Keratinocyte (primary cell): ENCODE measurements around the gene FLYWCH2. TPM values are rescaled to one million over a fixed set of nuclear protein-coding genes. Genes with fewer than 3 reads are reported as not detected.

Experiments used
- DNase-seq: peaks from one replicate; pipeline ENCODE4 v3.0.0-alpha.2; 2011; ENCODE audit warnings: low read depth, missing footprints, low spot score
- FAIRE-seq: peaks from 2 replicates; lab custom pipeline; 2011; peaks lifted over from hg19 to GRCh38; lab: Jason Lieb, UNC
- H2AFZ ChIP-seq: 2 replicates; pipeline ENCODE4 v1.6.0; 2012; ENCODE audit warnings: low read length, control low read depth, inconsistent platforms; ENCODE audit not compliant: control insufficient read depth
- H3K27ac ChIP-seq: 2 replicates; pipeline ENCODE4 v1.5.1; 2011; ENCODE audit warnings: low read length; ENCODE audit not compliant: control insufficient read depth, insufficient read depth
- H3K27me3 ChIP-seq: 3 replicates; pipeline ENCODE4 v1.6.0; 2011; ENCODE audit warnings: low read length; ENCODE audit not compliant: control insufficient read depth, insufficient read depth; ENCODE audit errors: extremely low read depth
- H3K36me3 ChIP-seq, 2 experiments: 2 replicates in 1 of 2; 3 replicates in 1 of 2; pipeline ENCODE4 v1.5.1; 2011; ENCODE audit warnings: low read length in 2 of 2, mild to moderate bottlenecking in 1 of 2; ENCODE audit not compliant: control insufficient read depth in 2 of 2, insufficient read depth in 2 of 2; ENCODE audit errors: extremely low read depth in 1 of 2
- H3K4me1 ChIP-seq: 3 replicates; pipeline ENCODE4 v1.5.1; 2011; ENCODE audit warnings: low read length; ENCODE audit not compliant: control insufficient read depth, insufficient read depth; ENCODE audit errors: extremely low read depth
- H3K4me2 ChIP-seq: 3 replicates; pipeline ENCODE4 v1.6.0; 2011; ENCODE audit warnings: low read depth, low read length; ENCODE audit not compliant: control insufficient read depth, insufficient read depth; ENCODE audit errors: extremely low read depth
- H3K4me3 ChIP-seq, 3 experiments: fragments of 200-600 bp in 1 of 3; sonication (generic) in 1 of 3; 2 replicates in 2 of 3; 3 replicates in 1 of 3; pipeline ENCODE4 v1.5.1; 2011 to 2016; ENCODE audit warnings: low read length in 3 of 3, mild to moderate bottlenecking in 3 of 3, control low read depth in 2 of 3, inconsistent platforms in 1 of 3, low read depth in 1 of 3, mixed read lengths in 1 of 3, mixed run types in 1 of 3, moderate library complexity in 1 of 3; ENCODE audit not compliant: control insufficient read depth in 2 of 3, insufficient read depth in 2 of 3; ENCODE audit errors: extremely low read depth in 1 of 3
- H3K79me2 ChIP-seq: 2 replicates; pipeline ENCODE4 v1.6.0; 2012; ENCODE audit warnings: low read length; ENCODE audit not compliant: control insufficient read depth, insufficient read depth
- H3K9ac ChIP-seq: 3 replicates; pipeline ENCODE4 v1.6.0; 2011; ENCODE audit warnings: low read length; ENCODE audit not compliant: control insufficient read depth, insufficient read depth; ENCODE audit errors: extremely low read depth
- H3K9me1 ChIP-seq: 3 replicates; pipeline ENCODE4 v1.6.0; 2011; ENCODE audit warnings: low read length; ENCODE audit not compliant: control insufficient read depth, insufficient read depth; ENCODE audit errors: extremely low read depth
- H3K9me3 ChIP-seq: 2 replicates; pipeline ENCODE4 v1.5.1; 2012; ENCODE audit warnings: low read depth, low read length; ENCODE audit not compliant: control insufficient read depth
- H4K20me1 ChIP-seq: 3 replicates; pipeline ENCODE4 v1.6.0; 2011; ENCODE audit warnings: low read length; ENCODE audit not compliant: control insufficient read depth, insufficient read depth; ENCODE audit errors: extremely low read depth
- EZH2 ChIP-seq: IDR thresholded peaks from one replicate; pipeline ENCODE4 v1.6.1; 2012; ENCODE audit warnings: inconsistent platforms, mild to moderate bottlenecking, low read length, moderate library complexity
- dilution Hi-C: fragments of 300-500 bp; cut with MboI; formaldehyde crosslinking; loops from one replicate; pipeline ENCODE4 v1.7.0; 2020; ENCODE audit warnings: low sequenced_read_pairs; ENCODE audit not compliant: extremely low pct_ligation_motif_present
- polyA plus RNA-seq, 5 experiments: library from polyadenylated mRNA; depleted of rRNA in 3 of 5; stranded (reverse) in 3 of 5; stranded (forward) in 1 of 5; unstranded in 1 of 5; fragments of >200 nt; gene quantifications; 1 replicate in 1 of 5; 2 replicates in 3 of 5; 3 replicates in 1 of 5; pipeline versions ENCODE4 v1.2.1 to v1.2.3, GENCODE V29; 2011 to 2012; ENCODE audit warnings: missing spikeins in 2 of 5, low read depth in 1 of 5, low replicate concordance in 1 of 5
- TF ChIP-seq, protein P1 (sequence below), 3 experiments: IDR thresholded peaks in 1 of 3; conservative IDR thresholded peaks in 1 of 3; optimal IDR thresholded peaks in 1 of 3; 2 replicates in 2 of 3; 3 replicates in 1 of 3; pipeline versions ENCODE3 to v1.5.1; 2011; ENCODE audit warnings: low read length in 3 of 3, mild to moderate bottlenecking in 3 of 3, moderate library complexity in 2 of 3, control low read depth in 1 of 3, inconsistent platforms in 1 of 3; ENCODE audit not compliant: insufficient read depth in 2 of 3; ENCODE audit errors: extremely low read depth in 1 of 3

Gene FLYWCH2
- polyA plus RNA-seq, 1 donor (not counting 4 experiments of a cell fraction or from before 2014, with no cell fraction given), result 10.1 TPM

DNA sequence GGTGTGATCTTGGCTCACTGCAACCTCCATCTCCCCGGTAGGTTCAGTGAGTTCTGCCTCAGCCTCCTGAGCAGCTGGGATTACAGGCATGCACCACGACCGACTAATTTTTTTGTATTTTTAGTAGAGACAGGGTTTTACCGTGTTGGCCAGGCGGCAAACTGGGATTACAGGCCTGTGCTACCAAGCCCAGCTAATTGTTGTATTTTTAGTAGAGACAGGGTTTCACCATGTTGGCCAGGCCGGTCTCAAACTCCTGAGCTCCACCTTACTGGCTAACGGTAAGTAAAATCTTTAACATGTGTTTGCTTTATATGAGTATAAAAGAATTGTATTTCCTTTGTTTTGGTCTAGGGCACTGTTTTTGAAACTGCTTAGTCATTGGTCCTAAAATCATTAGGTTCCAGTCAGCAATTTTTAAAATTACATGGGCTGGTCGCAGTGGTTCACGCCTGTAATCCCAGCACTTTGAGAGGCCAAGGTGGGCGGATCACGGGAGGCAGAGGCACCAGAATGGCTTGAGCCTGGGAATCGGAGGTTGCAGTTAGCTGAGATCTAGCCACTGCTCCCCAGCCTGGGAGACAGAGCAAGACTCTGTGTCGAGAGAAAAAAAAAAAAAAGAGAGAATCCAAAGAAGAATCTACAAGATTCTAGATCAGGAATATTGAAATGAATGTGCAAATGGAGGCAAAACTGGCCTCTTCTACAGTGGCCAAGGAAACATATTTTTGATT, 32.3 kb downstream of the FLYWCH2 start:
- peaks cover 25% of the 10 kb centered on the region for H3K4me1 ChIP-seq

DNA sequence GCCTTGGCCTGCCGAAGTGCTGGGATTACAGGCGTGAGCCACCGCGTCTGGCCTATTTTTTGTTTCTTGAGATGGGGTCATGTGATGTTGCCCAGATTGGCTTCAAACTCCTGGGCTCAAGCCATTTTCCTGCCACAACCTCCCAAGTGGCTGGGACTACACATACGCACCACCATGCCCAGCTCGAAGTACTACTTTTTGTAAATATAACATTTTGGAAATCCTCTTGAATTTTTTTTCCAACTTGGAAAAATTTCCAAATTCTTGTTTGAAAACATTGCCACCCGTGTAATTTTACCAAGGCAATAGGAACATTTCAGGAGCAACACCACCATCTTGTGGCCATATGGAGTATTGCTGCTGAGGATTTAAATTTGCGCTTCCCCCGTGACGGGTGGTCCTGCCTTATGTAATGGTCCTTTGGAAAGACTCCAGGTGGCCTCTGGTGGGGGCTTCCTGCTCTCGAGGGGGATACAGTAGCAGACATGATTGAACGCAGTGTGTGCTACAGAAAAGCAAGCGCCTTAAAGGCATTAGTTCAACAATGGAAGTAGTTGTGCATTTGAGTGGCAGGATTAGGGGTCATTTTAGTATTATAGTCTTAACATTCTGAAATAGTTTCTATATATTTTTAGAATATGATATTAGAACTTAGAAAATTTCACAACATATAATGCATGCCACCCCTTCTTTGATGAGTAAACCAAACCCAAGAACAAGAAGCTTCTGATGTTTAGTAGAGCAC, 36.7 kb downstream of the FLYWCH2 start:
- Histone ChIP-seq H3K9me3 (no peaks in the 10 kb centered on the region), H4K20me1 (no peaks in the 10 kb centered on the region), H3K9ac (no peak overlapping the region), H3K27ac (peak overlapping the region; percentile 5), H3K36me3 (peaks cover 2 to 6% of the 10 kb centered on the region in 2 experiments), H3K4me3 (no peak overlapping the region), H3K4me2 (no peak overlapping the region), H2AFZ (no peak overlapping the region), H3K79me2 (peaks cover 15% of the 10 kb centered on the region), H3K9me1 (no peaks in the 10 kb centered on the region), H3K27me3 (no peaks in the 10 kb centered on the region), H3K4me1 (peaks cover 18% of the 10 kb centered on the region)
- TF ChIP-seq, protein P1, sequence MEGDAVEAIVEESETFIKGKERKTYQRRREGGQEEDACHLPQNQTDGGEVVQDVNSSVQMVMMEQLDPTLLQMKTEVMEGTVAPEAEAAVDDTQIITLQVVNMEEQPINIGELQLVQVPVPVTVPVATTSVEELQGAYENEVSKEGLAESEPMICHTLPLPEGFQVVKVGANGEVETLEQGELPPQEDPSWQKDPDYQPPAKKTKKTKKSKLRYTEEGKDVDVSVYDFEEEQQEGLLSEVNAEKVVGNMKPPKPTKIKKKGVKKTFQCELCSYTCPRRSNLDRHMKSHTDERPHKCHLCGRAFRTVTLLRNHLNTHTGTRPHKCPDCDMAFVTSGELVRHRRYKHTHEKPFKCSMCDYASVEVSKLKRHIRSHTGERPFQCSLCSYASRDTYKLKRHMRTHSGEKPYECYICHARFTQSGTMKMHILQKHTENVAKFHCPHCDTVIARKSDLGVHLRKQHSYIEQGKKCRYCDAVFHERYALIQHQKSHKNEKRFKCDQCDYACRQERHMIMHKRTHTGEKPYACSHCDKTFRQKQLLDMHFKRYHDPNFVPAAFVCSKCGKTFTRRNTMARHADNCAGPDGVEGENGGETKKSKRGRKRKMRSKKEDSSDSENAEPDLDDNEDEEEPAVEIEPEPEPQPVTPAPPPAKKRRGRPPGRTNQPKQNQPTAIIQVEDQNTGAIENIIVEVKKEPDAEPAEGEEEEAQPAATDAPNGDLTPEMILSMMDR (optimal IDR thresholded peaks at IDR 0.05 in 1 of 3, IDR thresholded peaks at IDR 0.05 in 1 of 3, conservative IDR thresholded peaks at IDR 0.05 in 1 of 3; ENCODE audit: extremely low read depth in 1 of 3, insufficient read depth in 2 of 3, low read length in 3 of 3), result peak; percentile 60 to 91 (median 83)
- TF ChIP-seq EZH2, result no peak
- dilution Hi-C loops, result no loop called here
- no peak for DNase-seq
- peak; percentile 5 for FAIRE-seq

More for the DNA sequence above, 32.3 kb downstream of the FLYWCH2 start:
- H3K79me2 ChIP-seq, result peaks cover 19% of the 10 kb centered on the region
- no peaks in the 10 kb centered on the region for H3K27me3 ChIP-seq
- no peak overlapping the region for H3K4me3 ChIP-seq
- H3K4me2 ChIP-seq, result peak overlapping the region; percentile 11
- H3K9ac ChIP-seq, result peak overlapping the region; percentile 14
- dilution Hi-C loops, result no loop called here
- no peaks in the 10 kb centered on the region for H3K9me1 ChIP-seq
- no peaks in the 10 kb centered on the region for H4K20me1 ChIP-seq
- DNase-seq (no peak), FAIRE-seq (no peak)
- H2AFZ ChIP-seq, result no peak overlapping the region
- TF ChIP-seq EZH2, result no peak
- TF ChIP-seq, protein P1 (optimal IDR thresholded peaks at IDR 0.05 in 1 of 3, IDR thresholded peaks at IDR 0.05 in 1 of 3, conservative IDR thresholded peaks at IDR 0.05 in 1 of 3; ENCODE audit: extremely low read depth in 1 of 3, insufficient read depth in 2 of 3, low read length in 3 of 3), result no peak
- H3K27ac ChIP-seq, result peak overlapping the region; percentile 78
- peaks cover 9 to 15% of the 10 kb centered on the region in 2 experiments for H3K36me3 ChIP-seq
- no peaks in the 10 kb centered on the region for H3K9me3 ChIP-seq
